ENCODE data around the gene PRKG1. TPM values are rescaled to one million over a fixed set of nuclear protein-coding genes. Genes with fewer than 3 reads are reported as not detected.

The PRKG1 gene
- total RNA-seq, 1 experiment from 2014 or later, result 7.4 TPM

- H3K4me3 ChIP-seq (ENCODE audit: low read length), result no peak overlapping the region
- no peak for TF ChIP-seq CTCF (conservative IDR thresholded peaks at IDR 0.05; ENCODE audit: low read depth, low read length)
- TF ChIP-seq EZH2 (IDR thresholded peaks at IDR 0.05; ENCODE audit: low read length, unreplicated experiment), result no peak
- no peak for TF ChIP-seq EZH2phosphoT487 (IDR thresholded peaks at IDR 0.05; ENCODE audit: borderline replicate concordance, low read length)
- H2AFZ ChIP-seq (ENCODE audit: low read length), result no peak overlapping the region
- H4K20me1 ChIP-seq (ENCODE audit: low read length), result no peaks in the 10 kb centered on the region
- H3K36me3 ChIP-seq (ENCODE audit: low read depth, low read length), result no peaks in the 10 kb centered on the region
- no peaks in the 10 kb centered on the region for H3K9me3 ChIP-seq (ENCODE audit: low read length)
- DNase-seq (no peak), ATAC-seq (no peak)
- H3K79me2 ChIP-seq (ENCODE audit: low read length), result no peaks in the 10 kb centered on the region
- no peak overlapping the region for H3K27ac ChIP-seq (ENCODE audit: low read length)
- no peak overlapping the region for H3K4me2 ChIP-seq (ENCODE audit: low read length)
- ChIA-PET POLR2A (ENCODE audit: unreplicated experiment) (interaction anchor here (0.7 kb wide), 1 partner anchor 80 kb away, joined by 4 read pairs; no protein-coding TSS in a partner anchor), CTCF (no interaction called here)
- H3F3A ChIP-seq (ENCODE audit: low read length, unreplicated experiment), result no peaks in the 10 kb centered on the region
- H3K4me1 ChIP-seq (ENCODE audit: insufficient read depth, low read length), result no peaks in the 10 kb centered on the region
- H3K27me3 ChIP-seq (ENCODE audit: low read length), result no peaks in the 10 kb centered on the region
- BruUV-seq (replicated peaks), result no TSS peak
- H3K9ac ChIP-seq (ENCODE audit: low read length), result no peak overlapping the region
- H3K9me2 ChIP-seq (replicated peaks; ENCODE audit: low read length), result no peaks in the 10 kb centered on the region
- intact Hi-C loops (cut with micrococcal nuclease), result no loop called here
Measured at GRCh38 chr10:51318399-51319172, 244.3 kb downstream of the PRKG1 start.

- Histone ChIP-seq H3K27me3 (ENCODE audit: low read length) (no peaks in the 10 kb centered on the region), H3K9me3 (ENCODE audit: low read length) (no peaks in the 10 kb centered on the region), H3K9ac (ENCODE audit: low read length) (no peak overlapping the region), H3K36me3 (ENCODE audit: low read depth, low read length) (no peaks in the 10 kb centered on the region), H3K9me2 (replicated peaks; ENCODE audit: low read length) (no peaks in the 10 kb centered on the region), H3K4me1 (ENCODE audit: insufficient read depth, low read length) (no peaks in the 10 kb centered on the region), H2AFZ (ENCODE audit: low read length) (no peak overlapping the region), H3K27ac (ENCODE audit: low read length) (no peak overlapping the region), H3K4me2 (ENCODE audit: low read length) (no peak overlapping the region), H3K4me3 (ENCODE audit: low read length) (no peak overlapping the region), H3F3A (ENCODE audit: low read length, unreplicated experiment) (no peaks in the 10 kb centered on the region), H4K20me1 (ENCODE audit: low read length) (no peaks in the 10 kb centered on the region), H3K79me2 (ENCODE audit: low read length) (no peaks in the 10 kb centered on the region)
- no TSS peak for BruUV-seq (replicated peaks)
- POLR2A ChIA-PET (ENCODE audit: unreplicated experiment), result interaction anchor here (0.7 kb wide), 1 partner anchor 80 kb away, joined by 4 read pairs; no protein-coding TSS in a partner anchor
- ATAC-seq (no peak), DNase-seq (no peak)
- no peak for TF ChIP-seq EZH2 (IDR thresholded peaks at IDR 0.05; ENCODE audit: low read length, unreplicated experiment)
- no peak for TF ChIP-seq CTCF (conservative IDR thresholded peaks at IDR 0.05; ENCODE audit: low read depth, low read length)
- no peak for TF ChIP-seq EZH2phosphoT487 (IDR thresholded peaks at IDR 0.05; ENCODE audit: borderline replicate concordance, low read length)
- CTCF ChIA-PET, result no interaction called here
- intact Hi-C loops (cut with micrococcal nuclease), result no loop called here
Measured at GRCh38 chr10:51319173-51319435, 244.8 kb downstream of the PRKG1 start.

- ChIA-PET CTCF (no interaction called here), POLR2A (ENCODE audit: unreplicated experiment) (no interaction called here)
- Histone ChIP-seq H2AFZ (ENCODE audit: low read length) (no peak overlapping the region), H3K4me1 (ENCODE audit: insufficient read depth, low read length) (no peaks in the 10 kb centered on the region), H3K9me3 (ENCODE audit: low read length) (no peaks in the 10 kb centered on the region), H3K27ac (ENCODE audit: low read length) (no peak overlapping the region), H3K9ac (ENCODE audit: low read length) (no peak overlapping the region), H3K4me3 (ENCODE audit: low read length) (no peak overlapping the region), H3K4me2 (ENCODE audit: low read length) (no peak overlapping the region), H3K9me2 (replicated peaks; ENCODE audit: low read length) (no peaks in the 10 kb centered on the region), H3K36me3 (ENCODE audit: low read depth, low read length) (no peaks in the 10 kb centered on the region), H3F3A (ENCODE audit: low read length, unreplicated experiment) (no peaks in the 10 kb centered on the region), H3K27me3 (ENCODE audit: low read length) (no peaks in the 10 kb centered on the region), H3K79me2 (ENCODE audit: low read length) (no peaks in the 10 kb centered on the region), H4K20me1 (ENCODE audit: low read length) (no peaks in the 10 kb centered on the region)
- ATAC-seq (no peak), DNase-seq (no peak)
- no TSS peak for BruUV-seq (replicated peaks)
- TF ChIP-seq EZH2phosphoT487 (IDR thresholded peaks at IDR 0.05; ENCODE audit: borderline replicate concordance, low read length), result no peak
- no peak for TF ChIP-seq CTCF (conservative IDR thresholded peaks at IDR 0.05; ENCODE audit: low read depth, low read length)
- TF ChIP-seq EZH2 (IDR thresholded peaks at IDR 0.05; ENCODE audit: low read length, unreplicated experiment), result no peak
- intact Hi-C loops (cut with micrococcal nuclease), result no loop called here
Measured at GRCh38 chr10:51321300-51321699, 247.0 kb downstream of the PRKG1 start.
